Measurements from ENCODE around the gene CDH22.

- TF ChIP-seq POLR2A (IDR thresholded peaks at IDR 0.05) (no peak), CTCF (IDR thresholded peaks at IDR 0.05) (no peak)
Measured at GRCh38 chr20:46194409-46194808, 113.9 kb downstream of the CDH22 start.

Data from adrenal gland (tissue), 5 donors.